Skin of body (tissue), 2 donors: ENCODE results near the gene HEBP2. TPM values are rescaled to one million over a fixed set of nuclear protein-coding genes. Genes with fewer than 3 reads are reported as not detected.
"Not testable (repeated sequence)": the region's sequence is repeated elsewhere in the genome, so short reads cannot be mapped to it uniquely, and the experiment has no call there.

Source experiments
- DNase-seq: peaks from one replicate; lab custom pipeline; 2025; lab: John Stamatoyannopoulos, UW
- total RNA-seq: library from RNA; depleted of rRNA; stranded (reverse); fragments of >200 nt; gene quantifications from one replicate; pipeline ENCODE4 v1.2.3, GENCODE V29; 2014

HEBP2 gene
- 12.1 TPM for total RNA-seq

GRCh38 chr6:138403801-138404665 lies at the start of gene HEBP2:
TSS of gene HEBP2 (plus strand) at chr6:138404223. CDS start at chr6:138404496, 273 bp downstream.
- DNase-seq: no peak

GRCh38 chr6:138357928-138358327 lies 46.1 kb upstream of the HEBP2 start:
- DNase-seq: no peak

GRCh38 chr6:138368684-138369083 lies 35.3 kb upstream of the HEBP2 start:
- not testable (repeated sequence) for DNase-seq

GRCh38 chr6:138370631-138371451 lies 33.2 kb upstream of the HEBP2 start:
- no peak for DNase-seq

GRCh38 chr6:138371452-138371711 lies 32.6 kb upstream of the HEBP2 start:
- no peak for DNase-seq

GRCh38 chr6:138371720-138372119 lies 32.3 kb upstream of the HEBP2 start:
- no peak for DNase-seq

GRCh38 chr6:138372711-138373463 lies 31.1 kb upstream of the HEBP2 start:
- no peak for DNase-seq

GRCh38 chr6:138374230-138374629 lies 29.8 kb upstream of the HEBP2 start:
- DNase-seq: no peak

- no peak for DNase-seq
These were observed 29.2 kb upstream of the HEBP2 start for GRCh38 chr6:138374815-138375214.

GRCh38 chr6:138377042-138377441 lies 27.0 kb upstream of the HEBP2 start:
- DNase-seq: no peak

- no peak for DNase-seq
These were observed 26.2 kb upstream of the HEBP2 start, which contains the start of gene SMIM28 for GRCh38 chr6:138377844-138378243. TSS of gene SMIM28 (plus strand) at chr6:138377905. CDS start at chr6:138378073, 168 bp downstream.

GRCh38 chr6:138378463-138378862 lies 25.6 kb upstream of the HEBP2 start:
- no peak for DNase-seq

- DNase-seq: no peak
These were observed 21.3 kb upstream of the HEBP2 start for GRCh38 chr6:138382498-138383265.

GRCh38 chr6:138383776-138384175 lies 20.2 kb upstream of the HEBP2 start:
- DNase-seq: no peak

- no peak for DNase-seq
These were observed 17.1 kb upstream of the HEBP2 start for GRCh38 chr6:138386897-138387296.

GRCh38 chr6:138387577-138388368 lies 16.2 kb upstream of the HEBP2 start:
- DNase-seq: no peak

- DNase-seq: no peak
These were observed 14.5 kb upstream of the HEBP2 start for GRCh38 chr6:138389551-138389950.

GRCh38 chr6:138393871-138394783 lies 9.9 kb upstream of the HEBP2 start:
- no peak for DNase-seq

GRCh38 chr6:138396709-138397108 lies 7.3 kb upstream of the HEBP2 start:
- DNase-seq: no peak
